Measurements from ENCODE around the gene LITAFD. TPM values are rescaled to one million over a fixed set of nuclear protein-coding genes. Genes with fewer than 3 reads are reported as not detected.

LITAFD gene
- total and polyA plus RNA-seq, 2 experiments from 2014 or later: 0.43 TPM; not detected in 1

- Histone ChIP-seq H3K9me3 (ENCODE audit: low read depth) (no peaks in the 10 kb centered on the region), H3K27me3 (no peaks in the 10 kb centered on the region), H3K4me1 (ENCODE audit: low read depth) (no peaks in the 10 kb centered on the region), H3K27ac (no peak overlapping the region), H3K4me3 (no peak overlapping the region), H3K36me3 (peaks cover 28% of the 10 kb centered on the region)
- no peak for TF ChIP-seq CTCF (IDR thresholded peaks at IDR 0.05; ENCODE audit: low read depth, low read length)
- no peak for DNase-seq (ENCODE audit: low read depth in 1 of 2, low spot score in 1 of 2)
Measured at GRCh38 chr16:8925455-8925854, 43.3 kb downstream of the LITAFD start.

GRCh38 chr16:8926827-8927226, 44.7 kb downstream of the LITAFD start:
- DNase-seq (ENCODE audit: low read depth in 1 of 2, low spot score in 1 of 2): no peak
- Histone ChIP-seq H3K4me1 (ENCODE audit: low read depth) (no peaks in the 10 kb centered on the region), H3K27ac (no peak overlapping the region), H3K36me3 (peaks cover 16% of the 10 kb centered on the region), H3K27me3 (no peaks in the 10 kb centered on the region), H3K9me3 (ENCODE audit: low read depth) (no peaks in the 10 kb centered on the region), H3K4me3 (no peak overlapping the region)
- TF ChIP-seq CTCF (IDR thresholded peaks at IDR 0.05; ENCODE audit: low read depth, low read length): no peak

GRCh38 chr16:8928467-8928957, 46.4 kb downstream of the LITAFD start:
- H3K27me3 ChIP-seq: no peaks in the 10 kb centered on the region
- no peaks in the 10 kb centered on the region for H3K4me1 ChIP-seq (ENCODE audit: low read depth)
- H3K27ac ChIP-seq: no peak overlapping the region
- TF ChIP-seq CTCF (IDR thresholded peaks at IDR 0.05; ENCODE audit: low read depth, low read length): no peak
- peak in 1 of 2 donors; percentile 79 for DNase-seq (ENCODE audit: low read depth in 1 of 2, low spot score in 1 of 2)
- H3K36me3 ChIP-seq: peaks cover 3% of the 10 kb centered on the region
- H3K4me3 ChIP-seq: no peak overlapping the region
- H3K9me3 ChIP-seq (ENCODE audit: low read depth): no peaks in the 10 kb centered on the region

- Histone ChIP-seq H3K9me3 (ENCODE audit: low read depth) (no peaks in the 10 kb centered on the region), H3K27me3 (no peaks in the 10 kb centered on the region)
- TF ChIP-seq CTCF (IDR thresholded peaks at IDR 0.05; ENCODE audit: low read depth, low read length): no peak
Measured at GRCh38 chr16:8929086-8929748, 47.1 kb downstream of the LITAFD start.

GRCh38 chr16:8931859-8932258, 49.7 kb downstream of the LITAFD start:
- Histone ChIP-seq H3K4me3 (no peak overlapping the region), H3K27ac (no peak overlapping the region), H3K4me1 (ENCODE audit: low read depth) (no peaks in the 10 kb centered on the region), H3K36me3 (peaks cover 3% of the 10 kb centered on the region), H3K9me3 (ENCODE audit: low read depth) (no peaks in the 10 kb centered on the region), H3K27me3 (no peaks in the 10 kb centered on the region)
- peak; percentile 77 to 81 for DNase-seq (ENCODE audit: low read depth in 1 of 2, low spot score in 1 of 2)
- no peak for TF ChIP-seq CTCF (IDR thresholded peaks at IDR 0.05; ENCODE audit: low read depth, low read length)

More at GRCh38 chr16:8929086-8929748, 47.1 kb downstream of the LITAFD start:
- peaks cover 3% of the 10 kb centered on the region for H3K36me3 ChIP-seq
- no peak overlapping the region for H3K4me3 ChIP-seq
- no peaks in the 10 kb centered on the region for H3K4me1 ChIP-seq (ENCODE audit: low read depth)
- DNase-seq (ENCODE audit: low read depth in 1 of 2, low spot score in 1 of 2): no peak
- H3K27ac ChIP-seq: no peak overlapping the region

All from cardiac muscle cell (in vitro differentiated cells and primary cell).